Spleen (tissue), 7 donors: ENCODE results near the gene PTPRG.

Experiments used
- CTCF ChIP-seq, 11 experiments: fragments of 200-600 bp in 7 of 11; fragments of 450-650 bp in 4 of 11; sonication (generic) in 4 of 11; IDR thresholded peaks in 8 of 11; conservative IDR thresholded peaks in 3 of 11; 1 replicate in 7 of 11; 2 replicates in 4 of 11; pipeline versions ENCODE4 v1.4.0 to v1.8.0; 2016 to 2021; ENCODE audit warnings: antibody characterized with exemption in 11 of 11, inconsistent platforms in 4 of 11, mild to moderate bottlenecking in 1 of 11
- POLR2AphosphoS5 ChIP-seq, 3 donors: sonication (generic); formaldehyde crosslinking; IDR thresholded peaks; one replicate each; pipeline ENCODE4 v1.5.1; 2017; ENCODE audit warnings: antibody characterized with exemption in 3 of 3
- donor health status: DM: no; HTN: no; CAD: no; lungs with moderate emphysema.
- donor health status: DM: no; HTN: no; CAD: no.
- donor health status: DM: no; HTN: no; CAD: no.

- TF ChIP-seq CTCF (IDR thresholded peaks at IDR 0.05 in 8 of 11, conservative IDR thresholded peaks at IDR 0.05 in 3 of 11): no peak
- no peak for TF ChIP-seq POLR2AphosphoS5 (IDR thresholded peaks at IDR 0.05)
Observed at GRCh38 chr3:61682671-61683548, 121.5 kb downstream of the PTPRG start.
